HG03108 (cell line): ENCODE measurements around the gene MINK1.
"Not testable (repeated sequence)": the region's sequence is repeated elsewhere in the genome, so short reads cannot be mapped to it uniquely, and the experiment has no call there.

ENCODE experiments used
- ATAC-seq: cut with Tn5 transposase; IDR thresholded peaks from one replicate; pipeline ENCODE4 v1.9.1; 2021; ENCODE audit warnings: moderate library complexity; ENCODE audit not compliant: unreplicated experiment

The MINK1 gene

DNA sequence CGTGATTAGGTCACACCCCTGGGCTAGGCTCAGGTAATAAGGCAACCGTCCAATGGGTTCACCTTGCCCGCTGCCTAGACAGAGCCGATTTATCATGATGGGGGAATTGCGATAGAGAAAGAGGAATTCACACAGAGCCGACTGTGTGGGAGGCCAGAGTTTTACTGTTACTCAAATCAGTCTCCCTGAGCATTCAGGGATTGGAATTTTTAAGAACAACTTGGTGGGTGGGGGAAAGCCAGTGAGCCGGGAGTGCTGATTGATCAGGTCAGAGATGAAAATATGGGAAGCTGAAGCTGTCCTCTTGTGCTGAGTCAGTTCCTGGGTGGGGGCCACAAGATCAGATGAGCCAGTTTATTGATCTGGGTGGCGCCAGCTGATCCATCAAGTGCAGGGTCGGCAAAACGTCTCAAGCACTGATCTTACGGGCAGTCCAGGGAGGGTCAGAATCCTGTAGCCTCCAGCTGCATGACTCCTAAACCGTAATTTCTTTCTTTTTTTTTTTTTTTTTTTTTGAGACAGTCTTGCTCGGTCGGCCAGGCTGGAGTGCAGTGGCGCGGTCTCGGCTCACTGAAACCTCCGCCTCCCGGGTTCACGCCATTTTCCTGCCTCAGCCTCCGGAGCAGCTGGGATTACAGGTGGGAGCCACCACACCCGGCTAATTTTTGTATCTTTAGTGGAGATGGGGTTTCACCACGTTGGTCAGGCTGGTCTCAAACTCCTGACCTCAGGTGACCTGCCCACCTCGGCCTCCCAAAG is 93.6 kb downstream of the MINK1 start:
- ATAC-seq: not testable (repeated sequence)

DNA sequence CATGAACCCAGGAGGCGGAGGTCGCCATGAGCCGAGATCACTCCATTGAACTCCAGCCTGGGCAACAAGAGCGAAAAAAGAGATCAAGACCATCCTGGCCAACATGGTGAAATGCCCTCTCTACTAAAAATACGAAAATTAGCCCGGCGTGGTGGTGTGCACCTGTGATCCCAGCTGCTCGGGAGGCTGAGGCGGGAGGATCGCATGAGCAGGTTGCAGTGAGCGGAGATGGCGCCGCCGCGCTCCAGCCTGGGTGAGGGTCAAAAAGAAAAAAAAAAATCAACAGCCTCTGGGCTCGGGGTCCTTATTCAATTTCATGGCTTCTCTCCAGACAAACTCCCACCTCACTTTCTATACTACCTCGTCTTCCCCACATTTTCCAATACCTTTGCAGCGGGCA is 95.7 kb downstream of the MINK1 start:
- no peak for ATAC-seq

DNA sequence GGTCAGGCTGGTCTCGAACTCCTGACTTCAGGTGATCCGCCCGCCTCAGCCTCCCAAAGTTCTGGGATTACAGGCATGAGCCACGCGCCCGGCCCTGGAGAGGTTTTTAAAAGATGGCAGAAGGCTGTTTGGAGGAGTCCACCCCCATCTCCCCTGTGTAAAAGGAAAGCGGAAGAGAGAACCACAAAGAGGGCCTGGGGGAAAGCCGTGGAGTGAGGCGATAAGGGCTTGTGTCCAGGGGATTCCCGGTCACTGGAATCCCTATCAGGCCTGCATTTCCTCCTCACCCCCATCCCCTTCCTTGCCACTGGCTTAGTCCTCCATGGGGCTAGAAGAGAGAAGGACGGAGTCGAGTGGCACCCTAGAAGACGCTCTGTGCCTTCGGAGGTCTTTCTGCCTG is 98.8 kb downstream of the MINK1 start, which contains the start of gene GP1BA:
Gene GP1BA, plus strand, starts transcription at position 315 of the 400 bp plus-strand sequence. CDS start 328 bp downstream, outside the sequence.
- no peak for ATAC-seq

DNA sequence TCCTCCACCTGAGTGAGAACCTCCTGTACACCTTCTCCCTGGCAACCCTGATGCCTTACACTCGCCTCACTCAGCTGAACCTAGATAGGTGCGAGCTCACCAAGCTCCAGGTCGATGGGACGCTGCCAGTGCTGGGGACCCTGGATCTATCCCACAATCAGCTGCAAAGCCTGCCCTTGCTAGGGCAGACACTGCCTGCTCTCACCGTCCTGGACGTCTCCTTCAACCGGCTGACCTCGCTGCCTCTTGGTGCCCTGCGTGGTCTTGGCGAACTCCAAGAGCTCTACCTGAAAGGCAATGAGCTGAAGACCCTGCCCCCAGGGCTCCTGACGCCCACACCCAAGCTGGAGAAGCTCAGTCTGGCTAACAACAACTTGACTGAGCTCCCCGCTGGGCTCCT is 99.6 kb downstream of the MINK1 start:
- ATAC-seq: no peak

DNA sequence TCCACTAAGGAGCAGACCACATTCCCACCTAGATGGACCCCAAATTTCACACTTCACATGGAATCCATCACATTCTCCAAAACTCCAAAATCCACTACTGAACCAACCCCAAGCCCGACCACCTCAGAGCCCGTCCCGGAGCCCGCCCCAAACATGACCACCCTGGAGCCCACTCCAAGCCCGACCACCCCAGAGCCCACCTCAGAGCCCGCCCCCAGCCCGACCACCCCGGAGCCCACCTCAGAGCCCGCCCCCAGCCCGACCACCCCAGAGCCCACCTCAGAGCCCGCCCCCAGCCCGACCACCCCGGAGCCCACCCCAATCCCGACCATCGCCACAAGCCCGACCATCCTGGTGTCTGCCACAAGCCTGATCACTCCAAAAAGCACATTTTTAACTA is 100.5 kb downstream of the MINK1 start:
- no peak for ATAC-seq

DNA sequence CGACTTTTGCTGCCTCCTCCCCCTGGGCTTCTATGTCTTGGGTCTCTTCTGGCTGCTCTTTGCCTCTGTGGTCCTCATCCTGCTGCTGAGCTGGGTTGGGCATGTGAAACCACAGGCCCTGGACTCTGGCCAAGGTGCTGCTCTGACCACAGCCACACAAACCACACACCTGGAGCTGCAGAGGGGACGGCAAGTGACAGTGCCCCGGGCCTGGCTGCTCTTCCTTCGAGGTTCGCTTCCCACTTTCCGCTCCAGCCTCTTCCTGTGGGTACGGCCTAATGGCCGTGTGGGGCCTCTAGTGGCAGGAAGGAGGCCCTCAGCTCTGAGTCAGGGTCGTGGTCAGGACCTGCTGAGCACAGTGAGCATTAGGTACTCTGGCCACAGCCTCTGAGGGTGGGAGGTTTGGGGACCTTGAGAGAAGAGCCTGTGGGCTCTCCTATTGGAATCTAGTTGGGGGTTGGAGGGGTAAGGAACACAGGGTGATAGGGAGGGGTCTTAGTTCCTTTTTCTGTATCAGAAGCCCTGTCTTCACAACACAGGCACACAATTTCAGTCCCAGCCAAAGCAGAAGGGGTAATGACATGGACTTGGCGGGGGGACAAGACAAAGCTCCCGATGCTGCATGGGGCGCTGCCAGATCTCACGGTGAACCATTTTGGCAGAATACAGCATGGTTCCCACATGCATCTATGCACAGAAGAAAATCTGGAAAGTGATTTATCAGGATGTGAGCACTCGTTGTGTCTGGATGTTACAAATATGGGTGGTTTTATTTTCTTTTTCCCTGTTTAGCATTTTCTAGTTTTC is 101.2 kb downstream of the MINK1 start:
- ATAC-seq: no peak

DNA sequence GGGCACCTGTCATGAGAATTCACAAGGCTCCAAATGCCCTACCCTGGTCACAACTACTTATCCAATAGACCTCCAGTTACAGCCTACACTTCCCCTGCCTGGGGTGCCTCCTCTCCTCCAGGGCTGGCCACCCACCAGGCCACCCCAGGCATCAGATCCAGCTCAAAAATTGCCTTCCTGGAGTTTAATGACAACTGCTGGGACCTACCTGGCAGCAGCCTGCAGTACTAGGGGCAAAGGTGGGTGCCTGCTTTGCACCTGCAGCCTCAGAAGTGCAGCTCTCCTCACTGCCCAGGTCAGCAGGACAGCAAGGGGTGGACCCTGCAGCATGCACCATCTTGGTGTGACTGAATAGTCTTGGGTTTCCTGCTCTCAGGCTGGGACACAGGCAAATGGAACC is 102.5 kb downstream of the MINK1 start:
- ATAC-seq: no peak

DNA sequence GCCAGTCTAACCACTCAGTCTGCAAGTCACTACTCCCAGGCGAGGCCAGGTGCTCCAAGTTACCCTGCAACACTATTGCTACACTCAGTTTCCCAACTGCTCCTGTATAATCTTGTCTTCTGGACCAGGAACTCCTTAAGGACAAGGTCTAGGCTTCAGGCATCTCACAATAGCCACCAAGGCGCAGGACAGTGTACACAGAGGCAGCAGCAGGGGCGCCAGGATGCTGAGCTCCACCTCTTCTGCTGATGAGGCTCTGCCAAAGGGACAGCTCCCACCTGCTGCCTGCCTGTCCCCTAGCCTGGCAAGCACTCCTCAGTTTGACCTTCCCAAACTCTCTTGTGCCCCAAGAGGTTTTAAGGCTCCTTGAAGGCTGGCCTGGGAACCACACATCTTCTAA is 103.3 kb downstream of the MINK1 start:
- ATAC-seq: no peak

DNA sequence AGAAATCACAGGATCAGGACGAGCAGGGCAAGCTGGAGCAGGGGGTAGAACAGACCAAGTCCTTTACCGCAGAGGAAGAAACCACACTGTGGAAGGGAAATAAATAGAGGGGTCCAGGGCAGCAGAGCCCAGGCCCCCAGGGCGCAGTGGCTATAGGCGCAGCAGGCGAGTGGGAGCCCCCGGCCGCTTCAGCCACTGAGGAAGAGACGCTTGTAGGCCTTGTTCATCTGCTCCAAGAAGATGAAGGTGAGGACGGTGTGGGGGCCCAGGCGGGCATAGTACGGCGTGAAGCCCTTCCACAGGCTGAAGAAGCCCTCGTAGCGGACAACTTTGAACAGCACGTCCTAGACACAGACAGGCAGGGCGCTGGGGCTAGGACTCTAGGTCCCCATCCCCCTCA is 104.4 kb downstream of the MINK1 start:
- no peak for ATAC-seq

DNA sequence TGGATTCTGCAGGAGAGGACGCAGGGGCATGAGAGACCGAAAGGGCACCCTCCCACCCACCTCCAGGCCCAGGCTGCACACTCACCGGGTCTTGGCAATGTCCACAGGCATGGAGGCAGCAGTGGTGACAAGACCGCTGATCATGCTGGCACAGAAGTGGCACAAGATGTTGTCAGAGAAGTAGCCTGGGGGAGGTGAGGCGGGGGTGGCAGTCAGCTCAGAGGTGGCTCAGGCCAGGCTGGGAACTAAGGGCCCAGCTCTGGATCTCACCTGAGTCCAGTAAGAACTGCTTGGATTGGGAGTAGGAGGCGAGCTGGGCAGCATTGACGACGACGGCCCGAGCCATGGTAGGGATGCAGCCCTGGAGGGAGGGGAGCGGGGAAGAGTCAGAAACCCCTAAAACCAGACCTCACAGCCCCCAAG is 104.9 kb downstream of the MINK1 start:
- ATAC-seq: no peak

DNA sequence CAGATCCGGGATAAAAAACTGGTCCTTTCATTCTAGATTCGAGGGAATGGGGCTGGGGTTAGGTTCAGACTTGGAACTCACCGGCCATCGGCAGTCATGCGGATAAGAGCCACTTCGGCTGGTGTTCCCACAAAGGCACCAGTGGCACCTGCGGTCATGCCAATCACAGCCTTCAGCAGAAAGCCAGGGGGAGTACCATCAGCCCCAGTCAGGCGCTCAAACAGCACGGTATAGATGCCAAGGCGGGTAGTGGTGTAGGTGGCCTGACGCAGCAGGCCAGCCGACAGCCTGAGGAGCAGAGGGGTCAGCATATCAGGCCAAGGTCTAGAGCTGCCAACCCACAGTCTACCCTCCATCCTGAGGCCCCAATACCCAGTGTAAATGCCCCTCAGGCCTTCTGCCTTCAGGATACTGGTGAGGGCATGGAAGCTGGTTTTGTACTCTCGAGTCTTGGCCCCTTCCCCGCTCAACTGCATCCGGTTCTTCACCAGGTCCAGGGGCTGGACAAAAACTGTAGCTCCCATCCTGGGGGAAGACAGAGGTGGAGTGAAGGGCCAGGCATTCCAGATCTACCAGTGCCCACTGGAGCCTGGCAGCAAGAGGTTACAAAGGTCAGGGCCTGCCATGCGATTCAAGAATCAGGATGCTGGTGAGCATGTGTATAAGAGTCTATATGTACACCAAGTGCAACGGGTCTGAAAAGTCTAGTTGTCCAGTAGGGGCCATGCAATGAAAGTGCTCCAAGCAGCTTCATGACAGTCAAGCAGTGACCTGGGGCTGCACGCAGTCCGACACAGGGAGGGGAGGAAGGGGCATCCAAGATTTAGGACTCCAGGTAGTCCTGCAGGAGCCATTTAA is 105.8 kb downstream of the MINK1 start:
- ATAC-seq: no peak

DNA sequence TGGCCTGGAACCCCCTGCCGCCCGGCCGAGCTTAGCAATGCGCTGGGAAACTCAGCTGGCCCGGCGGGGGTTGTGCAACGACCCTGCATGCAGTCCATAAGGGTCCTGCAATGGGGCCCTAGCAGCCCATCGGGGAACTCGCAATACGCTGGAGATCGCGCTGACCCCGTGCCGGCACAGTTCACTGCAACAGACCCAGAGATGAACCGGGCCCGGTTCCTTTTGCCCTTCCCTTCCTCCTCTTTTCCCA is 106.3 kb downstream of the MINK1 start:
- ATAC-seq: no peak

DNA sequence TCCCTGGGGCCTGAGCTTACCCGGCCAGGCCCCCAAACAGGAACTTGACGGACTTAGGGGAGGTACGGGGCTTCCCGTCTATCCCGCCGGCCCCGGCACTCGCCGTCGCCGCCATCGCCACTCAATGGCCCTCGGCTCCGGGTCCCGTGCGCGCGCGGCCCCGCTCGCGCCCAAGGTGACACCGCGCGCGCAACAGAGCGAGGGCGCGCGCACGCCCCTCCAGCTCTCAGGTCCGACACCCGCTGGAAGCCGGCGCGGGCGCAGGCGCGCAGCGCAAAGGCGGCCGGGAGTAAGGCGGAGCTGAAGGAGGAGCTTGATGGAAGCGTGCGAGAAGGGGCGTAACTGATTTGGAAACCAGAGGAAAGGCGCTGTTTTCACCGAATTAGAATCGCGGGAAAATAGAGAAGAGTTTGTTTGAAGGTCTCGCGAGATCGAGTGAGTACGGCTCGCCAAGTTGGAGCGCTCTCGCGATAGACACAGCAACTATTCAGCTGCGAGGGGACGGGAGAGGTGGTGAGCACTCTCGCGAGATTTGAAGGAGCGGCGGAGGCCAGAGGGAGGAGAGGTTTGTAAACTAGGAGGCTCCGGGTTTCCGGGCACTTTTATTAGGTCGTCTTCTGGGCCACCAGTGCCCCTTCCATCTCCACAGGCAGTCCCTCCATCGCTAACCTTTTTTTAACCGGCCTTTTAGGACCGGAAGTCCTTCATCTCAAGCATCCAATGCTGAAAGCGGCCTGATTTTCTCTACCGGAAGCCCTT is 106.8 kb downstream of the MINK1 start, which contains the start of the genes RNF167 and SLC25A11:
Gene RNF167, plus strand, starts transcription at position 473 of the 759 bp plus-strand sequence. CDS start 642 bp downstream, outside the sequence.
Gene SLC25A11, minus strand, starts transcription at position 251 of the 759 bp plus-strand sequence. Its CDS starts 136 bp downstream, at position 115.
- peak; percentile 73 for ATAC-seq

DNA sequence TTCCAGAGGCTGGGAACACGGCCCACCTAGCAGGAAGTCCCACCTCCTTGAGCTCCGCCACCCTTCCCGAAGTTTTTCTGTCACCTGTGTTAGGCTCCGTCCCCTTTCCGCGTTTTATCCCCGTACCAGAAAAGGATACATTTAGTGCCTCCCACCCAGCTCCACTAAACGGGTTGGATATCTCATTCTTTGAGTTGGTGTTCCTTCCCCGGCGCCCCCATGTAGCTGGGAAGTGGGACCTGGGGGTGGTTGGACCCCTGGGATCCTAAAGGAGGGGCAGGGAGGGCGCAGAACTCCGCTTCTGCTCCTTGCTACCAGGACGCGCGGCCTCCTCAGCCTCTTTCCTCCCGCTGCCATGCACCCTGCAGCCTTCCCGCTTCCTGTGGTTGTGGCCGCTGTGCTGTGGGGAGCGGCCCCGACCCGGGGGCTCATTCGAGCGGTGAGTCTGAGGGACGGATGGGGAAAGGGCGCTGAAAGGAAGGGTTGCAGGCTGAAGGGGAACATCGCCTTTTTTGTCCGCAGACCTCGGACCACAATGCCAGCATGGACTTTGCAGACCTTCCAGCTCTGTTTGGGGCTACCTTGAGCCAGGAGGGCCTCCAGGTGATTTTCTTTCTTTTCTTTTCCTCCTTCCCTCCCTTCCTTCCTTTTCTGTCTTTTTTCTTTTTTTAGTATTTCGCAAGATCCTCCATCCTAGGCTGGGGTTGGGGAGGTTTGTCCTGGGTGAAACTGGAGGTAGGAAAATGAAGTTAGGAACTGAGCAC is 107.6 kb downstream of the MINK1 start:
- no peak for ATAC-seq

DNA sequence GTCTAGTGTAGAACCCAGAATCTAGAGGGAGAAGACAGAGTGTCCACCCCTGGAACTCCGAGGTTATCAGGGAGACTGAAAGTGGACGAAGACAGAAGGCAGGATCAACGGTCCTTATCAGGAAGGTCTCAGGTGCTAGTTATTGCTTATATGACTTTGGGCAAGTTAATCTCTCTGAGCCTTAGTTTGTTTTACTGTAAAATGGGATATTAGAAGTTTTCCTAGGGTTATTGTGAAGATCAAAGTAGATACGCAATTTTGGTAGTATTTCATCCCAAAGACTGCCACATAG is 108.1 kb downstream of the MINK1 start:
- ATAC-seq: no peak

DNA sequence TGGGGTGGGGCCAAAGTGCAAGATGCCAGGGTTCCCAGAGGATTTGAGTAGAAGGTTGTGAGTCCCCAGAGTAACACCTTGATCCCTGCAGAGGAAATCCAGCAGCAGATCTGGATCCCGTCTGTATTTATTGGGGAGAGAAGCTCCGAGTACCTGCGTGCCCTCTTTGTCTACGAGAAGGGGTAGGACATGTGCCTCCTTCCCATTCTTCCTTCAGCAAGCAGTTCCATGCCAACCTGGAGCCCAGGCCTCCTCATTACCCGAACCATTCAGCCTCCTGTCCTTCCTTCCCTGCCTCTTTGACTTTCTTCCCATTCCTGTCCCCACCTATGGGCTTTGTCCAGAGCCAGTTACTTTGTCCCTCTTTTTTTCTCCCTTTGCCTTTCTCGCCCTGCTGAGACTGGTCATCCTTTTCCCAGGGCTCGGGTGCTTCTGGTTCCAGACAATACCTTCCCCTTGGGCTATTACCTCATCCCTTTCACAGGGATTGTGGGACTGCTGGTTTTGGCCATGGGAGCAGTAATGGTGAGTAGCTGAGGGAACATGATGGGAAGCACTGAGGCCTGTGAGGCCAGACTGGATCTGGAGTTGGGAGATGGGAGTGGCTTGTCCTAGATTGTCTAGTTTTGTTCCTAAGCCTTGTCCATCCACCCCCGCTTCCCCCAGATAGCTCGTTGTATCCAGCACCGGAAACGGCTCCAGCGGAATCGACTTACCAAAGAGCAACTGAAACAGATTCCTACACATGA is 109.8 kb downstream of the MINK1 start:
- ATAC-seq: no peak

DNA sequence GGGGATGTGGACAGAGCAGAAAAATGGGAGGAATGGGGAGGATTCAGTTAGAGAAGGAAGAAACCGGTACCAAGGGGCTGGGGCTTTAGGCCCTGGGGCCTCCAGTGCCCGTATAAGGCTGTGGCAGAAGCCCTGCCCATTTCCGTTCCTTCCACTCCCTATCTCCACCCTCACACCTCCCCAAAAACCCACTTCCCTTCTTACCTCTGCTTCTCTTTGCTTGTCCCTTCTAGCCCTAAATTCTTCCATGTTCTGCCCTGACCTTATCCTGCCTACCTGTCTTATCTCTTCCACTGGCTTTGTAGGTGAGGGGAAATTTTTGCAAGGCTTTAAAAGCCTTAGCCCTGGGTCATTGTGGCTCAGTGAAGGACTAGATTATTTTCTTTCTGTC is 111.0 kb downstream of the MINK1 start:
- no peak for ATAC-seq

DNA sequence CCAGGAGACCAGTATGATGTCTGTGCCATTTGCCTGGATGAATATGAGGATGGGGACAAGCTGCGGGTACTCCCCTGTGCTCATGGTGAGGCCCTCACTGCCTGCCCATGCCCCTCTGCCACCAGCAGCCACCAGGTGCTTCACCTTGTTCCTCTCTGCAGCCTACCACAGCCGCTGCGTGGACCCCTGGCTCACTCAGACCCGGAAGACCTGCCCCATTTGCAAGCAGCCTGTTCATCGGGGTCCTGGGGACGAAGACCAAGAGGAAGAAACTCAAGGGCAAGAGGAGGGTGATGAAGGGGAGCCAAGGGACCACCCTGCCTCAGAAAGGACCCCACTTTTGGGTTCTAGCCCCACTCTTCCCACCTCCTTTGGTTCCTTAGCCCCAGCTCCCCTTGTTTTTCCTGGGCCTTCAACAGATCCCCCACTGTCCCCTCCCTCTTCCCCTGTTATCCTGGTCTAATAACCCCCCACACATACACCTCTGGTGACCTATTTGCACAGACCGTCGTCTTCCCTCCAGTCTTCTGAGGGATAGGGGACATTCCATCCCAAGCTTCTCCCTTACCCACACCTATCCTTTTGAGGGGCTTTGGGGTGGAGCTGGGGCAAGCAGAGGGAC is 111.5 kb downstream of the MINK1 start:
- ATAC-seq: no peak
